ENCODE measurements around the gene TNK2.

Gene TNK2

DNA sequence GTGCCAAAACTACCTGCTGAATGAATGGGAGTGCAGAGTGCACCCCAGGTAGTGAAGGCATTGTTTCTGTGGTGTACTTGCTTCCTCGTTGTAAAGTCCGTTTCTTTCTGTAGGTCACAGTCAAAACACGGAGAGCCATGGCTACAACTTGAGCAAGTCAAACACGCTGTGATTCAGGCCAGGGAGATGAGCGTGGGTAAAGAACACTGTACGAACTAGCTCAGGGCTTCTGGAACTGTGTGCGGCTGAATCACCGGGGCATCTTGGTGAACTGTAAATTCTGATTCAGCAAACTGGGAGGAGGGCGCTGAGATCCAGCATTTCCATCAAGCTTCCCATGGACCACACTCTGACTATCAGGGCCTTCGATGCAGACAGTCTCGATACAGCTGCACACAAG lies 5.0 kb upstream of the TNK2 start:
- peak in 1 of 2 donors; percentile 48 for DNase-seq
- intact Hi-C loops (cut with DNase I; ENCODE audit: low total_unique reads), result no loop called here
- no peaks in the 10 kb centered on the region for H3K9me3 ChIP-seq
- peak overlapping the region; percentile 78 to 93 for H3K27ac ChIP-seq
- H3K4me3 ChIP-seq, result no peak overlapping the region
- H3K4me1 ChIP-seq, result peaks cover 0 to 31% (median 26%) of the 10 kb centered on the region in 4 donors
- TF ChIP-seq, protein P1, sequence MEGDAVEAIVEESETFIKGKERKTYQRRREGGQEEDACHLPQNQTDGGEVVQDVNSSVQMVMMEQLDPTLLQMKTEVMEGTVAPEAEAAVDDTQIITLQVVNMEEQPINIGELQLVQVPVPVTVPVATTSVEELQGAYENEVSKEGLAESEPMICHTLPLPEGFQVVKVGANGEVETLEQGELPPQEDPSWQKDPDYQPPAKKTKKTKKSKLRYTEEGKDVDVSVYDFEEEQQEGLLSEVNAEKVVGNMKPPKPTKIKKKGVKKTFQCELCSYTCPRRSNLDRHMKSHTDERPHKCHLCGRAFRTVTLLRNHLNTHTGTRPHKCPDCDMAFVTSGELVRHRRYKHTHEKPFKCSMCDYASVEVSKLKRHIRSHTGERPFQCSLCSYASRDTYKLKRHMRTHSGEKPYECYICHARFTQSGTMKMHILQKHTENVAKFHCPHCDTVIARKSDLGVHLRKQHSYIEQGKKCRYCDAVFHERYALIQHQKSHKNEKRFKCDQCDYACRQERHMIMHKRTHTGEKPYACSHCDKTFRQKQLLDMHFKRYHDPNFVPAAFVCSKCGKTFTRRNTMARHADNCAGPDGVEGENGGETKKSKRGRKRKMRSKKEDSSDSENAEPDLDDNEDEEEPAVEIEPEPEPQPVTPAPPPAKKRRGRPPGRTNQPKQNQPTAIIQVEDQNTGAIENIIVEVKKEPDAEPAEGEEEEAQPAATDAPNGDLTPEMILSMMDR (IDR thresholded peaks at IDR 0.05), result no peak
- H3K27me3 ChIP-seq, result peaks cover 0 to 3% of the 10 kb centered on the region in 2 donors
- no peaks in the 10 kb centered on the region for H3K36me3 ChIP-seq

DNA sequence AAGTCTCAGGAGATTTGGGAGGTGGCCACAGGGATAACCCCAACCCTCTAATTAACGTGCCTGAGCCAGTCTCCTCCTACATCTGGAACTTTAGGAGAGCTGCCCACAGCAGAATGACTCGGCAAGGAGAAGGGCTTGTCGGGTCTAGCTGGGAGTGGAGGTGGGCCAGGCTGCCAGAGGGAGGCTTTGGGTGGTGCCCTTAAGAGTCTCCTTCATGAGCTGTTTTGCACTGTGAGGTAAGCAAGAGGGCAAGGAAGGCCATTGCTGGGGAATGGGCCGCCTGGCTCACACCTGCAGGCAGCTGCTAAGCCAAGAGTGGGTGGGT lies 3.6 kb upstream of the TNK2 start:
- TF ChIP-seq, protein P1 (IDR thresholded peaks at IDR 0.05), result no peak
- intact Hi-C loops (cut with DNase I; ENCODE audit: low total_unique reads), result no loop called here
- Histone ChIP-seq H3K36me3 (no peaks in the 10 kb centered on the region), H3K27ac (no peak overlapping the region), H3K4me1 (peaks cover 0 to 45% (median 40%) of the 10 kb centered on the region in 4 donors), H3K4me3 (no peak overlapping the region), H3K9me3 (no peaks in the 10 kb centered on the region), H3K27me3 (no peaks in the 10 kb centered on the region)
- peak in 1 of 2 donors; percentile 55 for DNase-seq

DNA sequence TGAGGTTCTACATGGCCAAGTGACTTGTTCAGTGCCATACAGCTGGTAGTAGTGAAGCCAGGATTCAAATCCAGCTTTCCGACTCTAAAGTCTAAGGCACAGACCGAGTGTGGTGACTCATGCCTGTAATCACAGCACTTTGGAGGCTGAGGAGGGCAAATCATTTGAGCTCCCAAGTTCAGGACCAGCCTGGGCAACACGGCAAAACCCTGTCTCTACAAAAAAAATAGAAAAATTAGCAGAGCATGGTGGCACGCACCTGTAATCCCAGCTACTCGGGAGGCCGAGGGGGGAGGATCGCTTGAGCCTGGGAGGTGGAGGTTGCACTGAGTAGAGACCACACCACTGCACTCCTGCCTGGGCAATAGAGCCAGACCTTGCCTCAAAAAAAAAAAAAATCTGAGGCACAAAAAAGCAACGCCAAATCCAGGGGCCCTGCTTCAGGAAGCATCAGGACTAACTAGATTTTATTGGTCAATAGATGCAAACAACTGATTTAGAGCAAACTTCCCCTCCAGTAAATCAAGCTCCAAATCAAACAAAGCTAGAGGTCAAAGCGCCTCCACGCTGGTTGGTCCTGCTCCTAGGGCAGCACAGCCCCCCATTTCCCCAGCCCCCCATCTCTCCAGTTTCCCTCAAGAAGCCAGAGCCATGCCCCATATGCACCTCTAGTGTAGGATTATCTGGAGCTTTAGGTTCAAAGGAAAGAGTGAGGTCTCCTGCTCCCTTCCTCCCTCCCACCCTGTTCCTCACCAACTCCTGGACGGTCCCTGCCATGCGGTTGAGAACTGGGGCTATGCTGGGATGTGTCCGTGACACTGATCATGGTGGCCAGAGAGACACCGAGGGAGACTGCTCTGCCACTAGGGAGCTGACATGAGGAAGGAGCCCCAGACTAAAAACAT lies 2.9 kb upstream of the TNK2 start:
- Histone ChIP-seq H3K4me3 (no peak overlapping the region), H3K27ac (no peak overlapping the region), H3K27me3 (no peaks in the 10 kb centered on the region), H3K9me3 (no peaks in the 10 kb centered on the region), H3K4me1 (peaks cover 0 to 51% (median 43%) of the 10 kb centered on the region in 4 donors), H3K36me3 (no peaks in the 10 kb centered on the region)
- peak in 1 of 2 donors; percentile 48 for DNase-seq
- TF ChIP-seq, protein P1 (IDR thresholded peaks at IDR 0.05), result no peak
- intact Hi-C loops (cut with DNase I; ENCODE audit: low total_unique reads), result no loop called here

DNA sequence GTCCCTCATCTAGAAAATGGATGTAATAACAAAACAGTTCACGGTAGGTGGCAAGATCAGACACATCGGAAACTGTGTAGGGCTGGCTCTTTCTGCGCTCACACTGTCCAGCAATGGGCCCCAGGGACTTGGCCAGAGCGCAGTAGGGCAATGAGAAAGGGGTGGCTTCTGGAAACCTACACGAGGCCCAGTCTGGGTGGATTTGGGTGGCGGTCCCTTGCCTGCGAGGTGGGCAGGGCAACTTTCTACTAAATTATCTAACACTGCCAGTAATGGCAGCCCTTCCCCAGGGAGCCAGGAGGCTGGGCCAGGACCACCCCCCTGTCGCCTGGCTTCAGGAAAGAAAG lies 2.1 kb upstream of the TNK2 start:
- H3K27ac ChIP-seq, result peak overlapping the region; percentile 53 to 79
- TF ChIP-seq, protein P1 (IDR thresholded peaks at IDR 0.05), result no peak
- no peaks in the 10 kb centered on the region for H3K36me3 ChIP-seq
- peaks cover 0 to 51% (median 43%) of the 10 kb centered on the region in 4 donors for H3K4me1 ChIP-seq
- H3K27me3 ChIP-seq, result no peaks in the 10 kb centered on the region
- intact Hi-C loops (cut with DNase I; ENCODE audit: low total_unique reads), result no loop called here
- peak overlapping the region in 1 of 2 donors; percentile 82 for H3K4me3 ChIP-seq
- DNase-seq, result peak in 1 of 2 donors; percentile 60
- no peaks in the 10 kb centered on the region for H3K9me3 ChIP-seq

DNA sequence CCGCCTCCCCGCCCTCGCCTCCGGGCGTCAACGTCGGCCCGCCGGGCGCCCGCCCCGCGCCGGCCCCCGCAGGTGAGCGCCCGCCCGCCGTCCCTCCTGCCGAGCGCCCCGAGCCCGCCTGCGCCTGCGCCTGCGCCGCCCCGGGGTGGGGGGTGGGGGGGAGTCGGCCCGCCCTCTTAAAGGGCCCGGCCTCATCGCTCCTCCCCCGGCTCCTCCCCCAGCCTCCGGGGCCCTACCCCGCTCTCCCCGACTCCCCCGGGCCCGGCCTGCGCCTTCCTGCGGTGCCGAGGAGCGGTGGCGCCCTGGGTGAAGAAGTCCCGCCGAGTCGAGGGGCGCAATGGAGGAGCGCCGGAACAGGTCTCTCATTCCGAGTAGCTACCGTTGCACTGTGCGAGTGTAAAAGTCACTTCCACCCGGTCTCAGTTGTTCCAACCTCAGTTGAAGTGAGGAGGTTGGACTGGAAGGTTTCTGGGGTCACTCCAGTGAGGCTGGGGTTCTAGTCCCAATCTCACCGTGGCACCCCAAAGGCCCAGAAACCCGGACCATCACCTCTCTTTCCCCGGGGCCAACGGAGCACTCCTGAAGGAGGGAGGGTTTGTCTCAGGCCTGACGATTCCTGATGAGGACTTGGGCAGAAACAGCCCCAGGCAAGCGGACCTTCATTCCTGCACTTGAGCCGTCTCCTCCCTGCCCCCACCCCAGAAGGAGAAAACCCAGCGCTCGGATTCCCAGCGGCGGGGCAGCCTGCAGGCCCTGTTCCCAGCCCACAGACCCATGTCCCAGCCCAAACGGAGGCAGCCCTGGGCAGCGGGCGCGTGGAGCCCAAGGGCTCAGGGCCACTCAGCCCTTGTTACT lies 1.5 kb upstream of the TNK2 start:
- Histone ChIP-seq H3K27me3 (no peaks in the 10 kb centered on the region), H3K27ac (peak overlapping the region; percentile 66 to 79), H3K4me3 (peak overlapping the region; percentile 82 to 92), H3K9me3 (no peaks in the 10 kb centered on the region), H3K4me1 (peaks cover 0 to 45% (median 38%) of the 10 kb centered on the region in 4 donors), H3K36me3 (no peaks in the 10 kb centered on the region)
- TF ChIP-seq, protein P1 (IDR thresholded peaks at IDR 0.05), result no peak
- intact Hi-C loops (cut with DNase I; ENCODE audit: low total_unique reads), result no loop called here
- peak; percentile 83 to 94 for DNase-seq

Data from tibial artery (tissue), 4 donors.